ENCODE data around the gene WFDC8.

Gene WFDC8

GRCh38 chr20:45547206-45547770 lies 31.8 kb downstream of the WFDC8 start, which contains the start of gene EPPIN:
TSS of gene EPPIN (minus strand) at chr20:45547401. CDS start at chr20:45547357, 44 bp downstream.
- no peak for DNase-seq

GRCh38 chr20:45545754-45546453 lies 33.2 kb downstream of the WFDC8 start:
- DNase-seq, result no peak

- no peak for DNase-seq
Measured at GRCh38 chr20:45545351-45545750, 33.7 kb downstream of the WFDC8 start.

GRCh38 chr20:45539382-45539781 lies 39.7 kb downstream of the WFDC8 start, which contains the start of gene WFDC6:
TSS of gene WFDC6 (minus strand) at chr20:45539482. CDS start at chr20:45539407, 75 bp downstream.
- no peak for DNase-seq

- no peak for DNase-seq
Measured at GRCh38 chr20:45538209-45538799, 40.8 kb downstream of the WFDC8 start.

- DNase-seq, result no peak
Measured at GRCh38 chr20:45527294-45527693, 51.8 kb downstream of the WFDC8 start.

- no peak for DNase-seq
Measured at GRCh38 chr20:45523821-45524220, 55.3 kb downstream of the WFDC8 start.

GRCh38 chr20:45518282-45518681 lies 60.8 kb downstream of the WFDC8 start:
- no peak for DNase-seq

- no peak for DNase-seq
Measured at GRCh38 chr20:45515147-45515913, 63.8 kb downstream of the WFDC8 start, which contains the start of gene SPINT3. TSS of gene SPINT3 (minus strand) at chr20:45515622. CDS start at chr20:45515608, 14 bp downstream.

- DNase-seq, result no peak
Measured at GRCh38 chr20:45510242-45510862, 68.7 kb downstream of the WFDC8 start.

- DNase-seq, result no peak
Measured at GRCh38 chr20:45509091-45509490, 70.0 kb downstream of the WFDC8 start.

- DNase-seq, result no peak
Measured at GRCh38 chr20:45508068-45508886, 70.8 kb downstream of the WFDC8 start.

GRCh38 chr20:45507011-45507820 lies 71.9 kb downstream of the WFDC8 start:
- no peak for DNase-seq

GRCh38 chr20:45506398-45506797 lies 72.7 kb downstream of the WFDC8 start:
- no peak for DNase-seq

GRCh38 chr20:45503403-45503802 lies 75.7 kb downstream of the WFDC8 start:
- DNase-seq, result no peak

- no peak for DNase-seq
Measured at GRCh38 chr20:45502561-45502960, 76.5 kb downstream of the WFDC8 start.

Measured in activated gamma-delta T cell (primary cell).